HT1080 (cell line): ENCODE results near the gene HCAR3. TPM values are rescaled to one million over a fixed set of nuclear protein-coding genes. Genes with fewer than 3 reads are reported as not detected.
"Not testable (repeated sequence)": the region's sequence is repeated elsewhere in the genome, so short reads cannot be mapped to it uniquely, and the experiment has no call there.

Experiments used
- DNase-seq: peaks from one replicate; pipeline ENCODE4 v3.0.0-alpha.2; 2015; ENCODE audit warnings: low read depth
- total RNA-seq: library from RNA; depleted of rRNA; stranded (reverse); fragments of >200 nt; shearing (Covaris generic); gene quantifications from 2 replicates; pipeline ENCODE4 v1.2.3, GENCODE V29; 2014

Gene HCAR3
- total RNA-seq, 1 experiment from 2014 or later = not detected

DNA sequence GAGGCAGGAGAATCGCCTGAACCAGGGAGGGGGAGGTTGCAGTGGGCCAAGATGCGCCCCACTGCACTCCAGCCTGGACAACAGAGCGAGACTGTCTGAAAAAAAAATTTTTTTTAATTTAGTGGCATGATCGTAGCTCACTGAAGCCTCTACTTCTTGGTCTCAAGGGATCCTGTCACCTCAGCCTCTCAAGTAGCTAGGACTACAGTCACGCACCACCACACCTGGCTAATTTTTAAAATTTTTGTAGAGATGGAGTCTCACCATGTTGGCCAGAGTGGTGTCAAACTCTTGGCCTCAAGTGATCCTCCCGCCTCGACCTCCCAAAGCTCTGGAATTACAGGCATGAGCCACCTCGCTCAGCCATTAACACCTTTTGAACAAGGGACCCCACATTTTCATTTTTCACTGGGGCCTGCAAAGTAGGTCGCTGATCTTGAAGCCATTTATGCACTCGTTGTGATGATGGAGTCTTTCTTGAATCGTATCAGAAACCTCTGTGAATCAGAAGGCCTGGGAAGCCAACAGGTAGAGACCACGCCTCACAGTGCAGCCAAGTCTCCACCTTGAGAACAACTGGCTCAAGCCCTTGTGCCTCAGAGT, 8.1 kb upstream of the HCAR3 start:
- DNase-seq = no peak

DNA sequence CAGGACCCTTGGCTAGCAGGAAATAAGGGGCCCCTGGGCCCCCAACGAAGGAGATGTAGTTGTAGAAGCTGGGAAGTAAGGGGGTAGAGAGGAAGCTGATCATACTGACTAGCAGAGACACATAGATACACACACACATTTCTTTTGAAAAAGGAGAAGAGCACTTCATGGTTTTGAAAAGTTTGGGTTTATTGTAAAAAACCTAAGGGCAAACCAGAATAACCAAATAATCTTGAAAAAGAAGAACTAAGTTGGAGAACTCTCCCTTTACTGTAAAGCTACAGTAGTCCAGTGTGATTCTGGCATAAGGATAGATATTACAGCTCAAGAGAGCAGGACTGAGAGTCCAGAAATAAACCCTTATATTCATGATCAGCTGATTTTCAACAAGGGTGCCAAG, 5.8 kb upstream of the HCAR3 start:
- no peak for DNase-seq

DNA sequence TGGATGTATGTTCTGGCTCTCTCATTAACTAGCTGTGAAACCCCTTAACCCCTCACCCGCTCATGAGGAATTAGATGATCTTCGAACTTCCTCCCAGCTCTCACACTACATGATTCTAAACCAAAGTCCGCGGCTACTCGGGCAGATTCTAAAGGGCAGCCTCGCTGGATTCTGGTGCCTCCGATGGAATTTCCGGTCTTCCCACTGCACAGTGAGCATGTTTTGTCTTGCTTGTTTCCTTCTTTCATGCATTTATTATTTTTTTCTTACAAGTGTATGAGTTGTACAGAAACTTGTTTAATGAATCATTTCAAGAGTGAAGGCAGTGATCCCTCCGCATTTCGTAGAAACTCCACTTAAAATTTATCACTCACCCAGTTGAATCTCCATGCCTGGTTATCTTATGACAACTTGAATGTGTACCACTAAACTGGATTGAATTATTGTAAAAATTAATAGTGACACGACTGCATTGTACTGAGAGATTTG, 4.5 kb upstream of the HCAR3 start:
- DNase-seq = no peak

DNA sequence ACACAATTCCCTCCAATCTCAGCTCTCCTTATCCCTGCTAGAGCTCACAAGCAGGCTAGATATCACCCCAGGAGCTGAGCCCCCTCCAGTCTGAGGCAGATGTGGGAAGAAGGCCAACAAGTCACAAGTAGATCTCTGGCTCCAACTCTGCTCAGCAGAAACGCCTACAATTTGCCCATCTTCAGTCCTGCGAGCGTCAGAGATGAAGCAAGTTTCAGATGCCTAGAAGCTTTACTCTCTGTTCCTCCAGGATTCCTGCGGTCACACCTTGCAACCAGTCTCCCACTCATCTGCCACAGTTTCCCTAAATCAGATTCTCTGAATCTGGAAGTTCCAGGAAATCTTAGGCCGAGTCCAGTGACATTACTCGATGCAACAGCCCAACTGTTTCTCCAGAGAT, 1.4 kb downstream of the HCAR3 start:
- not testable (repeated sequence) for DNase-seq

DNA sequence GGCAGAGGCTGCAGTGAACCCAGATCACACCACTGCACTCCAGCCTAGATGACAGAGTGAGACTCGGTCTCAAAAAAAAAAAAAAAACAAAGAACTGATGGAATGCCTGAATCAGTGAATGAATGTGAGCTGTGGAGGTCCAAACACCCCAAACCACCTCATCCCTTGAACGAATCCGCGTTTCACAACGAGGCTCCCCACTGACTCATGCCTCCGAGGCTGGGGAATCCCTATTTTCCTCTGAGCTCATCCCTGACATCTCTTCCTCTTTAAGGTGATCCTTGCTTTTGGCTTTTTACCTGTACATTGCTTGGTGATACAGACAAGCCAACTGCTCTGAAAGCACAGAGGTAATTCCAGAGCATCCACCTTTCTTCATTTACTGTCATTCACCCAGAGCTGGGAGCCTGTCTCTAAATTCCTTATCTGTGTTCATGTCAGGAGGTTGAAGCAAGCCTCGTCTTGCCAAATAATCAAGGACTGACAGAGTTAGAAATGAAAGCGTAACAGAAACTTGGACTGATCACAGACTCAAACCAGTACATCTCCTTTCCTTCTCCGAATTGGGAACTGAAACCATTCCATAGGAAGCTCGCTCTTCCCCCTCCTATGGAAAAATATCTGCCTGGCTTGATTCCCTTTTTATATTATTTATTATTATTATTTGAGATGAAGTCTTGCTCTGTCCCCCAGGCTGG, 3.0 kb downstream of the HCAR3 start:
- not testable (repeated sequence) for DNase-seq

DNA sequence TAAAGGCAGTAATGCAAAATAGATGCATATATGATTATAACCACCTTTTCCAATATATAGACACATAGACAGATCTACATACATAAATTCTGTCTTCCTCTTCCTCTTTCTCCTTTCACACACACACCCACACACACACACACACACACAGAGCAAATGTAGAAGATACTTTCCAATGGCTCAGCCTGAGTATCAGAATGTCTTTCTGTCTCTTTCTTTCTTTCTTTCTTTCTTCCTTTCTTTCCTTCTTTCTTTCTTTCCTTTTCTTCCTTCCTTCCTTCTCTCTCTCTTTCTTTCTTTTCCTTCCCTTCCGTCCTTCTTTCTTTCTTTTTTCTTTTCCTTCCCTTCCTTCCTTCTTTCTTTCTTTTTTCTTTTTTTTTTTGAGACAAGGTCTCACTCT, 5.3 kb downstream of the HCAR3 start:
- DNase-seq = not testable (repeated sequence)

DNA sequence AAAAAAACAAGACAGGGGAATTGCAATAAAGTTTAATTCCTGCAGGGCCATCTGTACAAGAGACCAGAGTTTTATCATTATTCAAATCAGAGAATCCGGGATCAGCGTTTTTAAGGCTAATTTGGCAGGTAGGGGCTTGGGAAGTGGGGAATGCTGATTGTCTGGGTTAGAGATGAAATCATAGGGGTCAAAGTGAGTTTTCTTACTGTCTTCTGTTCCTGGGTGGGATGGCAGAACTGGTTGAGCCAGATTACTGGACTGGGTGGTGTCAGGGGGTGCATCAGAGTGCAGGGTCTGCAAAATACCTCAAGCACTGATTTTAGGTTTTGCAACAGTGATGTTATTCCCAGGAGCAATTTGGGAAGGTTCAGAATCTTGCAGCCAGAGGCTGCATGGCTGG, 6.3 kb downstream of the HCAR3 start:
- not testable (repeated sequence) for DNase-seq

DNA sequence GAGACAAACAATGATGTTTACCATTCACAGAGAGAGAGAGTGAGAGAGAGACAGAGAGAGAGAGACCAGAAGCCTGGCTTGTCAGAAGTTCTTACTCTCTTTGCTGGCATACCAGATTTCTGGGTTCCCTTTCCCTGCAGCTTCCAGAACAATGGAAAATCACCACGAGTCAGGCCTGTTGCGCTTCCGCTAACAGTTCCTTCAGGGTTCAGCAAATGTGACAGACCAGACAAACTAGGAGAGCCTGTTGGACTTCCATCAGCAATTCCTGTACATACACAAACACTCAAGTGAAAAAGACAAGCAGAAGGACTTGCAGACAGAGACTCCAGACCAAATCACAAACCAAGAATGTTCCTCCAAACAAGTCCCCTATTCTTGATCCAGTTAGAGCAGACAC, 7.3 kb downstream of the HCAR3 start:
- not testable (repeated sequence) for DNase-seq

DNA sequence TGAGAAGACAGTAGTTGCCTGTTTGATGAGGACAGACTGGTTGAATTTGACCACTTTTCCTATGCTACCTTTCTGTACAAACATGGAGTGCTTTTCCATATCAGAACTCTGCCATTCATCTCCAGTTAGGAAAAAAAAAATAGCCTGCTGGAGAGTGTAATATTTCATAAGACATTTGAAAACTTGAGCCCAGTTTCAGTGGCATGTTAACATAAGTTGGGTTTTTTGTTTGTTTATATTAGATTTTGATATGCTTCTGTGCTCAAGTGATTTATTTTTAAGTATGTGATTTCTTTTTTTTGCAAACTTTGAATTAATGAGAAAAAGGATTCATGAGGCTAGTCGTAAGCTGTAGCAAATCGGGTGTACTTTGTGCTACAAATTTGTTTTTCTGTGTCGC, 12.8 kb downstream of the HCAR3 start:
- DNase-seq = not testable (repeated sequence)

DNA sequence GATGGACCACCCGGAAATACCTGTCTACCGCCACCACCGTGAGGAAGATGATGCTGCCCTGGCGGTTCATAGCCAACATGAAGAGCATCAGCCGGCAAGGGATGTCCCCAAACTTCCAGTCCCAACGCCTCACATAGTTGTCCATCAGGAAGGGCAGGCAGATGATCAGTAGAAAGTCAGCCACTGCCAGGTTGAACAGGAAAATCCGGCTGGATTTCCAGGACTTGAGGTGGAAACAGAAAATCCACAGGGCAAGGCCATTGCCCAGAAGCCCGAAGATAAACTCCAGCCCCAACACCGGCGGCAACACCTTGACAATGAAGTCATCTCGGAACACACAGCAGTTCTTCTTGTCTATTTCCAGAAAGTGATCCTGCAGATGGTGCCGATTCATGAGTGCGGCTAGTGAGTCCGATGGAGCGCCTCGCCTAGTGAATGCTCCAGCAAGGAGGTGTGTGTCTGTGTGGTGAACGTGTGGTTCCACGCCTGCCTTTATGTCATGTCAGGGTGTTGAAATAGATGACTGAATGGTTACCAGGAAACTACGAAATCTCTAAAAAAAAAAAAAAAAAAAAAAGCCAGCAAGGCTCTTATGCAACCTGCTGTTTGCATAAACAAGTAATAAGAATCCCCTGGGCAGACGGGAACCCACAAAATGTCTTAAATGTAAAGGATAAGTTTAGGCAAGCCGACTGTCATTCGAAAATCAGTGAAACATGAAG, 13.6 kb downstream of the HCAR3 start, which contains the start of gene HCAR2:
HCAR2 (minus strand) TSS at position 468 of the 722 bp plus-strand sequence; CDS start at position 394, 74 bp downstream.
- not testable (repeated sequence) for DNase-seq

DNA sequence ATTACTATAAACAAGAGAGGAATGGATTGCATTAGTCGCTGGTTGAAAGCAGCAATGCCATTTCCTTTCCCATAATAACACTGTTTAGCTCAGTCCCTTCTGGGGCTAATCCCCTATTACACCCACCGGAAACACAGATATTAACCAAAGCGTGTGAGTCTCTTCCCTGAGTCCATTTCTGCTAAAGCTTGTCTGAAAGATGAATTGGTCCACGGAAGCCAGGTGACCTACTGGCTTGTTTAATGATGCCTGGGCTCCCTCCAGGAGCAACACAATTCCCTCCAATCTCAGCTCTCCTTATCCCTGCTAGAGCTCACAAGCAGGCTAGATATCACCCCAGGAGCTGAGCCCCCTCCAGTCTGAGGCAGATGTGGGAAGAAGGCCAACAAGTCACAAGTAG, 15.1 kb downstream of the HCAR3 start:
- not testable (repeated sequence) for DNase-seq

DNA sequence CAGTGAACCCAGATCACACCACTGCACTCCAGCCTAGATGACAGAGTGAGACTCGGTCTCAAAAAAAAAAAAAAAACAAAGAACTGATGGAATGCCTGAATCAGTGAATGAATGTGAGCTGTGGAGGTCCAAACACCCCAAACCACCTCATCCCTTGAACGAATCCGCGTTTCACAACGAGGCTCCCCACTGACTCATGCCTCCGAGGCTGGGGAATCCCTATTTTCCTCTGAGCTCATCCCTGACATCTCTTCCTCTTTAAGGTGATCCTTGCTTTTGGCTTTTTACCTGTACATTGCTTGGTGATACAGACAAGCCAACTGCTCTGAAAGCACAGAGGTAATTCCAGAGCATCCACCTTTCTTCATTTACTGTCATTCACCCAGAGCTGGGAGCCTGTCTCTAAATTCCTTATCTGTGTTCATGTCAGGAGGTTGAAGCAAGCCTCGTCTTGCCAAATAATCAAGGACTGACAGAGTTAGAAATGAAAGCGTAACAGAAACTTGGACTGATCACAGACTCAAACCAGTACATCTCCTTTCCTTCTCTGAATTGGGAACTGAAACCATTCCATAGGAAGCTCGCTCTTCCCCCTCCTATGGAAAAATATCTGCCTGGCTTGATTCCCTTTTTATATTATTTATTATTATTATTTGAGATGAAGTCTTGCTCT, 16.4 kb downstream of the HCAR3 start:
- not testable (repeated sequence) for DNase-seq

DNA sequence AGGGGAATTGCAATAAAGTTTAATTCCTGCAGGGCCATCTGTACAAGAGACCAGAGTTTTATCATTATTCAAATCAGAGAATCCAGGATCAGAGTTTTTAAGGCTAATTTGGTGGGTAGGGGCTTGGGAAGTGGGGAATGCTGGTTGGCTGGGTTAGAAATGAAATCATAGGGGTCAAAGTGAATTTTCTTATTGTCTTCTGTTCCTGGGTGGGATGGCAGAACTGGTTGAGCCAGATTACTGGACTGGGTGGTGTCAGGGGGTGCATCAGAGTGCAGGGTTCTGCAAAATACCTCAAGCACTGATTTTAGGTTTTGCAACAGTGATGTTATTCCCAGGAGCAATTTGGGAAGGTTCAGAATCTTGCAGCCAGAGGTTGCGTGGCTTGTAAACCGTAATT, 19.7 kb downstream of the HCAR3 start:
- not testable (repeated sequence) for DNase-seq

DNA sequence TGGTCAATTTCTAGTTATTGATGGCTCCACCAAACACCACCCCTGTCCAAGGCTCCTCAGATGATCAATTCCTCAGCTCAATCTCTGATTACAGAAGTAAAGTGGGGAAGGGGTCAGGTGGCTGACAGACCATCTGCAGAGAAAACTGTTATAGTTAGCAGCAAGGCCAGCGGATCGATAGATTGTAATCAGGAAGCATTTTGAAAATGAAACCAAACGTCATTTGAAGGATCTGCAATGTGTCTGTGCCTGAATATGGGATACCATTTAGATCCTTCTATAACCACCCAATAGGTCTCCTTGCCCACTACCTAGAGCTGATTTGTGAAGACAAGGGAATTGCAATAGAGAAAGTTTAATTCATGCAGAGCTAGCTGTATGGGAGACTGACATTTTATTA, 25.0 kb downstream of the HCAR3 start:
- no peak for DNase-seq

DNA sequence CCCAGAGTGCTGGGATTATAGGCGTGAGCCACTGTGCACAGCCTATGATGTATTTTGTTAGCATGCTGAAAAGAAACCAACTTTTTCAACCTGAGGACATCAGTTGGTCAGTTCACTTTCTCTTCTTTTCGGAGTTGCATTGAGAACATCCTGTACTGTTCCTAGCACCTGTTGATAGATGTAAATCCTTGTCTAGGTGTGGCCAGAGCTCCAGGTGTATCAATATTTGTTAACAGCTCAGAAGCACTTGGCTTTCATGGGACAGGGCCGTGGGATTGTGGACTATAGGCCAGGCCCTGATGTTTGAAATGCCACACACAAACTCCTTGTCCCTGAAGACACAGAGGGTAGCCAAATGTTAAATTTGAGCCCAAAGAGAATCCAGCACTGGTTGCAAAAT, 28.3 kb downstream of the HCAR3 start:
- no peak for DNase-seq

DNA sequence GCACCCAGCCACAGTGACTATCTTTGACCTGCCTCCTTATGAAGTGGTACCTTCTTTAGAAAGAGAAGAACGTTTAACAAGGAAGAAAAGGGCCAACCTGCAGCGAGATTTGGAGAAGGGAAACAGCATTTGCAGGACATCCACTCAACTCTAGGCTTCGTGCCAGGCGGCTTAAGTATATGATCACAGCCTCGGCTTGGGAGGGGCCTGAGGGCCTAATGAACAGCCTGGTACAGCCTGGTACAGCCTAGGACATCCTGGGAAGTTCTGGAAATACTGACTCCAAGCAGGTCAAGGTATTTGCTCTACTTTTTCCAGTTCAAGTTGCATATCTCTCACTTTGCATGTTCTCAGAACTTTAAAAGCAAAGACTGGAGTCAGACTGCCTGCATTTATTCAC, 29.5 kb downstream of the HCAR3 start:
- peak; percentile 18 for DNase-seq

DNA sequence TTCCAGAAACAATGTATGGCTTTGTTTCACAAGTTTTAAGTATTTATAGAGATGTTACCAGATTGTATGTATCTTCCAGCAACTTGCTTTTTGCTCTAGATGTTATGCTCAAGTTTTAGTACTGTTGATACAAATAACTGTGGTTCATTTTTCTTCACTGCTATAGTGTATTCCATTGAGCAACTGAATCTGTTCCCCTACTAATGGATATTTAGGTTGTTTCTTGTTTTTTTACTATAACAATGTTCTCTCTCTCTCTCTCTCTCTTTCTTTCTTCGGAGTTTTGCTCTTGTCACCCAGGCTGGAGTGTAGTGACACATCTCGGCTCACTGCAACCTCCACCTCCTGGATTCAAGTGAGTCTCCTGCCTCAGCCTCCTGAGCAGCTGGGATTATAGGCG, 30.1 kb downstream of the HCAR3 start:
- no peak for DNase-seq

DNA sequence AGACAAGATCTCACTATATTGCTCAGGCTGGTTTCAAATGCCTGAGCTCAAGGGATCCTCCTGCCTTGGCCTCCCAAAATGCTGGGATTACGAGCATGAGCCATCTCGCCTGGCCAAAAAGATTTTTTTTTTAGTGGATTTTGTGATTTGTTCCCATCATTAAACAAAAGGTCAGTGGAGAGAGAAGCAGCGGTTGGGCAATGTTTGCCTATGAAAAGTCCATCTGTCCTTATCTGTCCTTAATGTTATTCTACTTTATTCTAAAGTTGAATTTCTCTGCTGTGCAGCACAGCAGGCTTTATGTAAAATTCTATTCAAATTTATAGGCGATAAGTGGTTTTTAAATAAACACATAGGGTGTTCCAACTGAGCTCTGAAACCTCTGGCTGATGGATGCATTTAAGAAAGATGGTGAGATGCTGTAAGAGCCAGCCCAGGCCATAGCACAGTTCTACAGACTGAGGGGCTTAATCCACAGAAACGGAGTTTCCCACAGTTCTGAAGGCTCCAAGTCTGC, 32.3 kb downstream of the HCAR3 start:
- no peak for DNase-seq

DNA sequence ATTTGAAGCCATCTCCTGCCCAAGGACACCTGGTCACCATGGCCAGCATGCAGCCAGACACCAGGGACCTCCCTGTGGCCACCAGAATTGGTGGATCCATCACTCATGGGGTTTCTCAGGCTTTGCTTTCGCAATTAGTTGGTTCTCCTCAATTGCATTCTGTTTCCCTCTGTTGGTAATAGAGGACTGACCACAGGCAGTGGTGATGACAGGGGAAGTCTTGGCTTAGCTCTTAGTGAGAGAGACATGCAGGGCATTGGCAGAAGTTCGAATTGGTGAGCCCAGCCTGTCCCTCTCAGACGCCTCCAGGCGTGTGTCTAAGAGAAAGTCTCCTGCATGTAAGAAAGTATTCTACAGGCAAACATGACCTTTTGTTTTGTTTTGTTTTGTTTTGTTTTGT, 34.8 kb downstream of the HCAR3 start:
- no peak for DNase-seq

DNA sequence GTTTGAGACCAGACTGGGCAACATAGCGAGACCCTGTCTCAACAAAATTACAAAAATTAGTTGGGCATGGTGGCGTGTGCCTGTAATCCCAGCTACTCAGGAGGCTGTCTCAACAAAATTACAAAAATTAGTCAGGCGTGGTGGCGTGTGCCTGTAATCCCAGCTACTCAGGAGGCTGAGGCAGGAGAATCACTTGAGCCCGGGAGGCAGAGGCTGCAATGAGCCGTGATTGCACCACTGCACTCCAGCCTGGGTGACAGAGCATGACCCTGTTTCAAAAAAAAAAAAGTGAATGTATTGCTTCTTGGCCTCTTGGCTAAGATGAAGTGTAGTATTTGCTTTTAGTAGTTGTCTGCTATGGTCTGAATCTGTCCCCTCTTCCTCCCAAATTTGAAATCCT, 35.6 kb downstream of the HCAR3 start:
- not testable (repeated sequence) for DNase-seq

DNA sequence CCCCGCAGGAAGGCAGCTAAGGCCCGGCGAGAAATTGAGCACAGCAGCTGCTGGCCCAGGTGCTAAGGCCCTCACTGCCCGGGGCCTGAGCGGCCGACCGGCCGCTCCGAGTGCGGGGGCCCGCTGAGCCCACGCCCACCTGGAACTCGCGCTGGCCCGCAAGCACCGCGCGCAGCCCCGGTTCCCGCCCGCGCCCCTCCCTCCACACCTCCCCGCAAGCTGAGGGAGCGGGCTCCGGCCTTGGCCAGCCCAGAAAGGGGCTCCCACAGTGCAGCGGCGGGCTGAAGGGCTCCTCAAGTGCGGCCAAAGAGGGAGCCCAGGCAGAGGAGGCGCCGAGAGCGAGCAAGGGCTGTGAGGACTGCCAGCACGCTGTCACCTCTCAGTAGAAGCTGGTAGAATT, 39.8 kb downstream of the HCAR3 start:
- DNase-seq = not testable (repeated sequence)
